Vagina (tissue), 2 donors: ENCODE data around the gene SLC10A7.

ENCODE experiments used
- CTCF ChIP-seq, 3 experiments: fragments of 450-650 bp in 2 of 3; fragments of 200-600 bp in 1 of 3; sonication (generic) in 1 of 3; IDR thresholded peaks; one replicate each; pipeline ENCODE4 v1.5.1; 2017 to 2019; ENCODE audit warnings: antibody characterized with exemption in 3 of 3, mild to moderate bottlenecking in 2 of 3, moderate library complexity in 2 of 3
- POLR2A ChIP-seq, 2 donors: fragments of 450-650 bp; IDR thresholded peaks; one replicate each; pipeline ENCODE4 v1.6.1; 2017; ENCODE audit warnings: antibody characterized with exemption in 2 of 2, mild to moderate bottlenecking in 2 of 2, moderate library complexity in 2 of 2
- POLR2AphosphoS5 ChIP-seq, 2 donors: sonication (generic); formaldehyde crosslinking; IDR thresholded peaks; one replicate each; pipeline ENCODE4 v1.9.0; 2017; ENCODE audit warnings: antibody characterized with exemption in 2 of 2, mild to moderate bottlenecking in 2 of 2, low read depth in 1 of 2; ENCODE audit not compliant: insufficient read depth in 1 of 2

- TF ChIP-seq POLR2A (IDR thresholded peaks at IDR 0.05): no peak
- TF ChIP-seq CTCF (IDR thresholded peaks at IDR 0.05): no peak
- TF ChIP-seq POLR2AphosphoS5 (IDR thresholded peaks at IDR 0.05; ENCODE audit: insufficient read depth in 1 of 2, low read depth in 1 of 2): no peak
Observed at GRCh38 chr4:146243141-146243882, 278.4 kb downstream of the SLC10A7 start.
